Activated CD4-positive, CD25-positive, alpha-beta regulatory T cell (primary cell): ENCODE measurements around the gene DSCAM.
A peak's percentile ranks its signal among the peaks of the same experiment; 100 is the strongest.

Experiments
- DNase-seq, 4 experiments: peaks; one replicate each; lab custom pipeline; 2025; lab: John Stamatoyannopoulos, UW

DSCAM gene

DNA sequence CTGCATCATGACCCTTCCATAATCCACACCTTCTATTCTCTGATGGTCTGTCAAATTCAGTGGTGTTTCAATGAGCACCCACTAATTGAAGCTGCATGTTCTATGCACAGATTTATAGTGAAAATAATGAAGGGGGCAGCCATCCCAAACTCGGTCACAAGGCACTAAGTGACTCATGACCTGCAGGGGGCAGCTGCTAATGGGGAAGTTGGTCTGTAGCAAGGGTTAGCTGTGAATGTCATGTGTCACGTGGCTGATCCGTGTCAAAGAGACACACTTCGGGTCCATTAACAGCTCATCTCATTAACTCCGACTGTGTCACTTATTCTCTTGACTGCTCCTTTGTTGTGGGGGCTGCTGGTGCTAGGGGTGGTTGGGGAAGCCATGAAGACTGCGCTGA is 673.1 kb downstream of the DSCAM start:
- no peak for DNase-seq

DNA sequence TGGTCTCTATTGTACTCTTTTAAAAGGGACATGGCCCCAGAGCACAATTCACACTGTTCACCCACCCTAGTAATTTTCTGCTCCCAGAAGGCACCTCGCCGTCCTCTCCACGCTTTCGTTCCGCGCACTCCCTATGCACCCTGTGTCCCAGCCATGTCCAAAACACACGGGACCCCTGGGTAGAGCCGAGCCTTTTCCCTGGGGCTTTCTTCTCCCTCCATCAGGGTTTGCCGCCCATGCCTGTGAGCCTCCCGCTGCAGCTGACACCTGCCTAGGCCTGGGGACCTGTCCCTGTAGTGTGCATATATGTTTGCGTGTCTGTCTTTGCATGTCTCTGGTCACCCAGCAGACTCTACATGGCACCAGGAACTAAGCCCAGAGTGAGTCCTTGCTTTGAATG is 677.0 kb downstream of the DSCAM start:
- DNase-seq, result no peak

DNA sequence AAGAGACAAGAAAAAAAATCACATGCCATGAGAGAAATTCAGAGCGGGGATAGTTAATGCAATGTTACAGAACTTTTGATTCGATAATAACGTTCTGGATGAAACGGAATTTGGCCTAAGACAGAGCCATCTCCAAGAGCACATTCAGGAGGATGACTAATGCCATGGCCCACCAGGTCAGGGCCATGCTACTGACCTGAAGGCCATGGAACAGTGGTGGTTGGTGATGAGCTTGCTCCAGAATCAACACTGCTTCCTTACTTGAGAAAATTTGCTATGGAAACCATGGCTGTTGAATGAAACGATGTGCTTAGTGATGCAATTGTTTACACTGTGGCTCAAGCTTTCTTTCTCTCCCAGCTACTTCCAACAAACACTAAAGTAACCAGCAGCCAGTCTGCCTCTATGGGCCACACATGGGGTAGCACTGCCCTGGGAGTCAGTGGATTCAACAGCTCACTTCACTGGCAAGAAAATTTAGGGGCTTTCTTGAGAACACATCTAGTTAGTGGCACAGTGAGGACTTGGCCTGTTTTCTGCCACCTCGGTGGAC is 680.6 kb downstream of the DSCAM start:
- DNase-seq, result no peak

DNA sequence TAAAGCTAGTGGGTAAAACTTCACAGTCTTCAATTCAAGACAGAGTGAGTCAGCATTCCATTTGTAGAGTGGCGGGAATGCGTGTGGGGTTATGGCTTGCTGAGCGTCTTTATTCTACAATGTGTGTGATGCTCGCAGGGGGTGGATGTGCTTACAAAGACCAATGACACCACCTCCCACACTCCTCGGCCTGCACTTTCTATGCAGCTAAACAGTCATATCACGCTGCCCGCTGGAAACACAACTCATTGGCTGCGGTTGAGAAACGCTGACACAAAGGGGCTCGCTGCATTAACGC is 681.2 kb downstream of the DSCAM start:
- DNase-seq, result no peak

DNA sequence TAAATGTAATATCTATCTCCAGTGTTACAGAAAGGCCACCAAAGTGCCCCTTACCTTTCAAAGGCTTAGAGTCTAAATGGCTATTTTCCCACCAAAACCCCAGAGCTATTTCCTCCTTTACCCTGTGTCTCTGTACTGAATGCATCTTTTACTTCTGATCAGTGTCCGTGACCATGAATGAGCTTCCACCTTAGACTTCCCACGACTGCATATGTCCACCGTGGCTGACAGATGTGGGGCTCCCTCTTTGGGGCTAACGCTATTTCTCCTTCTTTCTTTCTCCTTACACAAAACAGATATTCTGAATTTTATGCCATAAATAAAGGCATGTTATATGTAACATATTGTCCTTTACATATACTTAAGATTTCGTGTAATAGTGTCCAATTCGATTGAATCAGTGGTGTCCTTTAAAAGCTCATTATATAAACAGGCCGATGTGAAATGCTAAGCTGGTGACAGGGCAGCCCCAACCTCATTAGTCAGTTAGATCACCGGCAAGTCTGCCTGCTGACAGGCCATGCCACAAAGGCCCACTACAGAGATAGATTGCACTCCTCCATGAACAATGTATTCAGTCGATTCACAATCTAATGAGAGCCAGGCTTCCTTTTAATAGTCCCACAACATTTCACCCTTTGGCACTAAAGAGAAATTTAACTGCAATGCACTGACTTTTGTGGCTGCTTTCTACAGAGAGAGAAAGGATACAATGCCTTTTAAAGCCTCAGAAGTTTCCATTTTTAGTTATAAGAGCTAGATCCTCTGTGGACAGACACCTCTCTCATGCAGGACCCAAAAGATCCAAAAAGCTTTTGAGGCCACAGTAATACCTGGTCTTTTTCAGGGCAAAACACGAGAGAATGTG is 681.8 kb downstream of the DSCAM start:
- no peak for DNase-seq

DNA sequence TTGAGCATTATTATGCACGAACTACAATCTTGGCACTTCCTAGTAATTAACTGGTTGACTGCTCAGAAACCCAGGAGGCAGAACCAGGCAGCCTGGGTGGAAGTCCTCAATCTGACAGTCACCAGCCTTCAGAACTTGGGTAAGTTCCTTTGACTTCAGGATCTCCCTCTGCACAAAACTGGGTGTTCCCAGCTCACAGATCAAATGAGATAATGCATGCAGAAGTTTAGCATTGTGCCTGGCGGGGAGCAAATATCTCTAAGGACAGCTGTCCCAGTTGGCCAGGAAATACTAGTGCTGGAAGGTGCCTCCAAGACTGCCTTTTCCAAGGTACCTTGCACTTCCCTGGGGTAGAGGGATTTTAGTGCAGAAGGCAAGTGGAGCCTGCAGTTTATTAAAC is 684.9 kb downstream of the DSCAM start:
- DNase-seq, result no peak

DNA sequence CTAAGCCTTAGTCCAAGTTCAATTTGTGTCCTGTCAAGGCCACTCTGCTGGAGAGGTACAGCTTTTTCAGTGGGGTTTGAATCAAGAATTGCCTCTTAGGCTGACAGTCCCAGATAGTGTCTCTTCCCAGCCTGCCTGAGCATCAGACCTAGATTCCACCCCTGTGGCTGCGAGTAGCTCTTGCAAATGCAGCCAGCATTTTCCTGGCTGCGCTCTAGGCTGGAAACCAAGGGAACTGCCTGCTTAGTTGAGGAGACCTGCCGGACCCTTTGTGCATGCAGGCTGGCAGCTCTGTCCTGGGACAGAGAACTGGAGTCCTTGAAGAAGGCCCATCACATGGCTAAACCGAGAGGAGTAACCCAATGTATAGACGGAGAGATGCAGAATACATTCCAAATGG is 686.0 kb downstream of the DSCAM start:
- DNase-seq, result no peak

DNA sequence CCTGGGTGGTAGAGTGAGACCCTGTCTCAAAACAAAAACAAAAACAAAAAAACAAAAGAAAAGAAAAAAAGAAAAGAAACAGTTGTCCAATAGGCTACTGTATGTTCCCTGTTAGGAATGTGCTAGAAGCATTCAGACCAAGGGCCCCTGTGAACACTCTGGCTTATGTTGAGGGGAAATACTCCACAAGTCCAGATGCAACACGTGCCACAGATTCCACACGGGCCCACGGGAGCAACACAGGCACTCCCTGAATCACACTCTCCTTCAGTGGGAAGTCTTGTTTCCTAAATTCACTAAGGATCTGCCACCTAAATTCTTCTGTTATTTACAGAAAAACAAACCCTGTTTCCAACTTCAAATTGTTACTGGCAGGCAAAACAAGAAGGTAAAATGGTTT is 688.6 kb downstream of the DSCAM start:
- no peak for DNase-seq

DNA sequence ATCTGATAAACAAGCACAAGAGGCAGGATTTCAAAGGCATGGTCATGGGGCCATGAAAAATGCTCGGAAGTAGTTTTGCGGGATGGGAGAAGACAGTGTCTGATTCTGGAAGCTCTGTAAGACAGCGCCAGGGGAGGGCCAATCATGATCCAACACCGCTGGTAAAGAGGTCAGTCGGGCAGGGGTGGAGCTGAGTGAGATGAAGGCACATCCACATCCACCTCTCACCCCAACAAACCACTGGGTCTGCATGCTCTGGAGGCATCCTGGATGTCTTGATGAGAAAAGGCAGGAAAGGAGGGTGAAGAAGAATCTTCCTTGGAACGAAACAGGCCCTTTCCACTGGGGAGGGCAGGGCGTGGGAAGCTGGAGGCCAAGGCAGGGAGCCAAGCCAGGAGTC is 691.4 kb downstream of the DSCAM start:
- no peak for DNase-seq

DNA sequence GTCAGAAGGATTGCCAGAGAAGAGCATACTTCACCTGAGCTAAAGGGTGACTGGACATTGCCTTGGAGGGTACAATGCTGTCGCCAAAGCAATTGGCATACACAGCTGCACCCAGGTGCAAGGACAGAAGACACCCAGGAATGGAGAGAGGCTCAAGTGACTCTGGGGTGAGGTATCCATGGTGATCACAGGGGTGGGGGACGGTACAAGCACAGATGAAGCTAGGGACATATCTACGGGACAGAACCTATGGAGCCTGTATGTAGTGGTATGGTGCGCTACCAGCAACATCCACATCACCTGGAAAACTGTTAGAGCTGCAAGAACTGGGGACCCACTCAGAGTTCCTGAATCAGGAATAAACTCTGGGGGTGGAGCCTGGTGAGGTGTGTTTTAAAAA is 693.6 kb downstream of the DSCAM start:
- DNase-seq, result no peak

DNA sequence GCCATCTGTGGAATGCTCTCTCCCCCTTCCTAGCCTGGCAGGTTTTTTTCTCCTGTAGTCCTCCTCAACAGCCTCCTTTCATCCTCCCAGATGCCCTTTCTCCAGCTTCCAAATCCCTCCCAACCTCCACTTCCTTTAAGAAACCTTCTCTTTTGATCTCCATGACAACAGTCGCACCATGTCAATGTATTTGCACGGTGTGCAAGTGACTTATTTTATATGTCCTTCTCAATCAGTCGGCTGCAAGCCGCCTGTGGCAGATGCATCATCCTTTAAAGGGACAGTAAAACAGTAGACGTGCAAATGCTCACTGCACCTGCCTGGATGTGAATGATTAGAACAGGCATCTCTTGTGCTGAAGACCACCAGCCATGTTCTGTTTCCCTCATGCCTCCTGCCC is 694.5 kb downstream of the DSCAM start:
- DNase-seq, result no peak

DNA sequence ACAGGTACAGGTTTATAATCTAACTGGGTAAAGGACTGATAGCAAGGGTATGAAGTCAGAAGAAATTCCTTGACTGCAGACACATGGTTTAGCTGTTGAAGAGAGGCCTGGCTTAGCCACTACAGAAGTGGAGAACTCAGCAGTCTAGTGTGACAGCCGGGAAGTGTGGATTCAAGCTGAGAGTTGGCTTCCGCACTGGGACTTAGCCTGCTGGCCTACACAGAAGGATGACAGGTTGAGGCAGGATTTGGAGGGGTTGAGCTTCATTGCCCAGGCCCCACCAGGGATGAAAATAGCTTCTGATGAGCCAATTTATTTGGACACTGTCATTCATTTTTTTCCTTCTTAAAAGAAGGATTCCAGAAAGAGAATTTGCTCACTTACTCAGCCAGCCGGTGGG is 695.3 kb downstream of the DSCAM start:
- no peak for DNase-seq

DNA sequence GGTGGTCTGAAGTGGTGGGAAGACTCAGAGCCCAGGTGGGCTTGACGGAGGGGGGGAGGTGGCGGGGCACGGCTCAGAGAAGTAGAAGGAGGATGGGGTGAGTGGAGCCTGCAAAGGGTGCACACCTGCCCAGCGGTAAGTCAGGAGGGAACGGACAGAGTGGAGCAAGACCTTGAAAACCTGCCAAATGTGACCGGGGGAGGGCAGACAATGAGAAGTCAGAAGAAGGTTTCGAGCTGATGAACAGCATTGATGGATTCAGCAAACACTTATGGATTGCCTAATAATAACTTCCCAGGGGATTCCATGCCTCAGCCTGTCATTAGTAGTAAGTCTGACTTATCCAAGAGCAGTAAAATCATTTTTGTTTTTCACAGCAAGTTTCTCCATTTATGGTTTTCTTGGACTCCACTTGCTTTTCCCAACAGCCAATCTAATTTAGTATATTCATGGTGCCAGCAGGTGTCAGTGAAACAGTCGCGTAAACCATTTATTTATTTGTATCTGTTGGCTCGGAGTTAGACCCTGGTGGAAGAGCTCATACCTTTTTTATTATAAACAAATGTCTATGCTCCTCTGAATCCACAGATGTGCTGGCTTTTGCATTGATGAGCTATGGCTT is 700.6 kb downstream of the DSCAM start:
- DNase-seq, result no peak

DNA sequence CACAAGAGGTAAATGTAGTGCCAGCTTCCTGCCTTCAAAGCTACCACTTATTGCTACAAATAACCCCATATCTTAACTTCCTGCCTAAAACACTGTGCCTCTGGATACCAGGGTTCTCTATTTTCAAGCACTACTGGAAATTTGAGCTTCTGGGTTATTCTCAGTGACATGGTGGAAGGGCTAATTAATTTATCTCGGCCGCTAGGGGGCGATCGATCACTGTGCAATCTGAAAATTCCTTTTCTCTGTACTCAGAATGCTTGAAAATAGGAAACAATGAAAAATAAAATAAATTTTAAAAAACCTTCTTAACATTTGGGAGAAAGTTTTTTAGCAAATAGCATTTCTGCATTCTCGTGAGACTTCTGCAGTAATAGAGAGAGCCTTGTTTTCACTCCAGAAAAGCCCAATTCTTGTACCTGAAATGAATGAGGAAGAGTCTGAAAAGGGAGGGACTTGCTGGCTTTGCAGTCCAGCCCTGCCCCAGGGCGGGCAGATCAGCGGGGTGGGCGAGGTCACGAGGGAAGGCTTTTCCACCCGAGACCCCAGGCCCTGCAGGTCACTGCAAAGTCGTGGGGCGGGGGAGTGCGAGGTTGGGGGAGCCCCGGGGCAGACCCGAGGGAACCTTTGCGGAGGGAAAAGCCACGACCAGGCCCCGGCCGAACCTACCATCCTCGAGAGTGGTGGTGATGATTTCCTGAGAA is 703.0 kb downstream of the DSCAM start:
- peak in 1 of 4 experiments; percentile 1 for DNase-seq

DNA sequence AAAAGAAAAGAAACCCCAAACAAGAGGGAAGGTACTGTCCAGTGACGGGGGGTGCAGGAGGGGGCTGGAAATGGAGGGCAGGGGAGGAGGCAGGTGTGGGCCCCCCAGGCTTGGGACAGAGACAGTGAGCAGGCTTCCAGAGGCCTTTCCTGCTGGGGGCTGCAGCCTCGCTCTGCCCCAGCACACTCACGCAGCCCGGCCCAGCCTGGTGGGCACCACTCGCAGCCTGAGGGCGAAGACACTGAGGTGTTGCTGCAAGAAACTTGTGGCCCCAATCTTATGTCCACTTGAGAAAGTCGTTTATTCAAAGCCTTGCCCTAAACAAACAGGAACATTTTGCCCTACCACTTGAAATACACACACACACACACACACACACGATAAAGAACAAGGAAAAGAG is 705.3 kb downstream of the DSCAM start:
- DNase-seq, result no peak

DNA sequence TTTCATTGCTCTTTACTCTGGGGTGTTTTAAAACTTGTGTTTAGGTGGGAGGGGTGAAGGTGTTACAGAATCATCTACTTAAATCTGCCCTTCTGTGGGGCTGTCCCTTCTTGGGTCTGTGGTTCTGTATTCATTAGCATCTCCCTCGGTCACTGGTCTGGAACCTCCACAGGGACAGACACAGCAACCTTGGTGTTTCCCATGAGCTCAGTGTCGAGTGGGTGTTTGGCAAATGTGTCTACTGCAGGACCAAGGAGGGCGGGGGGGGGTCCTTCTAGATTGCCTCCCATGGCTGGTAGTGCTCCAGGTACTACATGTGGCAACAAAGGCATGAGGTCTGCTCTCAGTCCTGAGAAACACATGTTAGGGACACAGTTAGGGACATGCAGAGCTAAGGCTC is 706.3 kb downstream of the DSCAM start:
- no peak for DNase-seq

DNA sequence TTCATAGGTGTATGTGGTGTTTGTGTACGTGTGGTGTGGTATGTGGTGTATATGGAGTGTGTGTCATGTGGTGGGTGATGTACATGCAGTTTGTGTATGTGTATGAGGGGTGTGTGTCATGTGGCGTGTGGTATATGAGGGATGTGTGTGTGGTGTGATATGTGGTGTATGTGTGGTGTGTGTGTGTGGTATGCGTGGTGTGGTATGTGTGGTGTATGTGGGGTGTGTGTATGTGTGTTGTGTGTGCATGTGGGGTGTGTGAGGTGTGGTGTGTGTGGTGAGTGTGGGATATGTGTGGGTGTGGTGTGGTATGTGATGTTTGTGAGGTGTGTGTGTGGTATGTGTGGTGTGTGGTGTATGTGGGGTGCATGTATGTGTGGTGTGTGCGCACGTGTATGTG is 707.3 kb downstream of the DSCAM start:
- no peak for DNase-seq

DNA sequence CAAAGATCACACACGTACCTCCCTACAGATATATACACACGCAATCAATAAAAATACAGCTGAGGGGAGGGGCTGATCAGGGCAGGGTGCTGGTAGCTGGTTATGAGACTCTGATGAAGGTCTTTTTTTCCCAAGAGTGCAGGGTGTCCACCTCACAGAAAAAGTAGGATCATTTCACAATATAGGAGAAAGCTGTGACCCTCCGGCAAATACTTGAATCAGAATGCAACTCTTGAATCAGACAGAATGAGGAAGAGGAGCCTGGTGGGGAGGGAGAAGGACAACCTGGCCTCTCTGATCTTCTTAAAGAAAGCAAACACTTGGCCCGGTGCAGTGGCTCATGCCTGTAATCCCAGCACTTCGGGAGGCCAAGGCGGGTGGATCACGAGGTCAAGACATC is 710.4 kb downstream of the DSCAM start:
- no peak for DNase-seq

DNA sequence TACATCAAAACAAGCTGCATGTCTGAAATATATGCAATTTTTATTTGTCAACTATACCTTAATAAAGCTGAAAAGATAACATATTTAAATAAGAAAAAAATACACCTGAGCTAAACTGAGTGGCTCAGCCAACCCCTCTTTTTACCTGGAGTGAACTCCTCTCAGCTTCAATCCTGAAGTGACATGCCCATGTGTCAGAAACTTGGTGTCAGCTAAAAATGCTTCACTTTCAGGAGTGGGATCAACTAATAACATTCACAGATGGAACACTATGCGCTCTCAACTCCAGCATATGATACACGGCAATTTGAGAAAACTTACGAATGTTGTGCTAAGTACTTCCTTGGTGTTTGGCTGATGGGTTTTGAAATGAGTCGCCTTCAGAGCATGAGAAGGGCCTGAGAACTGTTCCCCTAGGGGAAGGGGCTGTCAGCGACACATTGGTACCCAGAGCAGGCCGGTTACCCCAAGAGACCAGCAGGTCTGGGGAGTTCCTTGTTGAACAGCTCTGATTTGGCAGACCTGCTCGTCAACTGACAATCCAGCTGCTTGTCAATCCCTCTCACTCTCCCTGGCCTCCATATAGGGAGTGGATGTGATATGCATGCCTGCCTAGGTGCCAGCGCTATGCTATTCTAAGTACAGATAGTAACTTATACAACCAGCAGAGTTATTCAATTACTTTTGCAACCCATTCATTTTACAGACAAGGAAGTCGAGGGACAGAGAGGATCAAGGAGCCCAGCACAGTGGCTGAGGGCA is 712.0 kb downstream of the DSCAM start:
- no peak for DNase-seq

DNA sequence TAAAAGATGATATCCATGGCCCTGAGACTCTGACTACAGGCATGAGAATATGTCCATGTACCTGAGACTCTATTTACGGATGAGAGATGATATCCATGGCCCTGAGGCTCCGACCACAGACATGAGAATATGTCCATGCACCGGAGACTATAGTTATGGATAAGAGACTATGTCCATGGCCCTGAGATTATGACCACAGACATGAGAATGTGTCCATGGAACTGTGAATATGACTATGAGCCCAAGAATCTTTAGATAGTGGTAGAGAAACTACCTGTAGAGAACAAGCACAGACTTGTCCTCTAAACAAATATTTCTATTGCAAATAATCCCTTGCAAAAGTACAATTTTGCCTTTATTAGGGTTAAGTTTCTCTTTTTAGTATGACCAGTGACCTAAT is 716.5 kb downstream of the DSCAM start:
- no peak for DNase-seq

DNA sequence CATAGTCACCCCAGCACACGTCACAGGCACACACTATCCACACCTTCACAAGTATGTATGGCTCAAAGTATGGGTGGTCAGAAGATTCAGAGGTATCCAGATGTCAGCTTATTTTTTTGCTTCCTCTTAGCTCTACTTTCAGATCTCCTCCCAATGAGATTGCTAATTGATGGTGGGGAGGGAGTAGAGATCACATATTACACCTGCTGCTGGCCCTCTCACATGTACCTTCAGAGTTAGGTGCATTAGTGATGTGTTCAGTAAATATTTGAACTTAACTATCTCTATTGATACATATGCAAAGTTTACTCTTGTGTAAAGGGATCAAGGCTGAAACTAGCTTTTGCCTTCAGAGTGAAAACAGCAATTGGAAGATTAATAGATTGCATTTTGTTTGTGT is 717.1 kb downstream of the DSCAM start:
- no peak for DNase-seq

DNA sequence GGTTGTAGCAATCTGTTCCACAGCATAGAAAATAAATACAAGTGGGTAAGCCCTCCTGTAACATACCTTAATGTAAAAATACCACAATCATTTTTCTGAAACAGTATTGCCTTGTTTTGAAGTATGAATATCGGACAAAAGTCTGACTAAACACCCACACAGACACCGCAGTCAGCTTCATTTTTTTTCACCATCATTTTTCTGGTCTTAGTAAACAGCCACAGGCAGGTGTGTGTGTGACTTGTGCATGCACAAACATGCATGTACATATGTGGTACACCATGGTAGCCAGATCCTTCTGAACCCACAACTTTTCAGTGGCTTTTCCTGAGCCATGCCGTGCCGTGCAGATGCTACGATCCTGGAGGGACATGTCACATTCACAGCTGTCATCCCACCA is 718.1 kb downstream of the DSCAM start:
- DNase-seq, result no peak
